ENCODE results near the gene AZU1.
"Not testable (repeated sequence)": the region's sequence is repeated elsewhere in the genome, so short reads cannot be mapped to it uniquely, and the experiment has no call there.

AZU1 gene

DNA sequence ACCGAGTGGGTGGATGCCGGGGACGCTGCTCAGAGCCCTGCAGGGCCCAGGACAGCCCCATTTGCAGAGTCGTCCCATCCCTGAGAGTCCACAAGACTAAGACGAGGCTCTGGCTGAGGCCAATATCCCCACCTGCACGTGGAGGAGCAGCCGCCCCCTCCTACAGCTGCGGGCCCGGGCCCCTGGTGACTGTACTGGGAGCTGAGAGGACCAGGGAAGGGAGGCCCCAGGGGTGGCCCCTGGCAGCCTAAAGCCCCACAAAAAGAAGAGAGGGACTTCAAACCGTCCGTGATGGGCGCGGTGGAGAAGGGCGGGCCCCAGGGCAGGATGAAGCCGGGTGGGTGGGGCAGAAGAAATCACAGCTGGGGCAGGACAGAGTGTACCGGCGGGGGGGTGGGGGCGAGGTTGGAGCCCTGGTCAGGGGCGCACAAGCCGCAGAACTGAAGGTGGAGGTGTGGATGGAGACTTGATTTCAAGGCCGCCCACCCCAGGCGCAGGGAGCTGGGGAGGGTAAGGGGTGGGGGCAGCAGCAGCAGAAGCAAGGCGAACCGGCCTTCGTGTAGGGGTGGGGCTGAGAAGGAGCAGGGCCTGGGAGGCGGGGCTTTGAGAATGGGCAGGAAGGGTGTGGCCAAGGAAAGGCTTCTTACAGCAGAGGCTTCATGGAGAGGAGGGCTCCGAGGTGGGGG is 44.8 kb downstream of the AZU1 start:
- DNase-seq (ENCODE audit: low spot score), result no peak

- no peak for DNase-seq (ENCODE audit: low spot score)
Observed at GRCh38 chr19:873084-873483, 45.4 kb downstream of the AZU1 start.

DNA sequence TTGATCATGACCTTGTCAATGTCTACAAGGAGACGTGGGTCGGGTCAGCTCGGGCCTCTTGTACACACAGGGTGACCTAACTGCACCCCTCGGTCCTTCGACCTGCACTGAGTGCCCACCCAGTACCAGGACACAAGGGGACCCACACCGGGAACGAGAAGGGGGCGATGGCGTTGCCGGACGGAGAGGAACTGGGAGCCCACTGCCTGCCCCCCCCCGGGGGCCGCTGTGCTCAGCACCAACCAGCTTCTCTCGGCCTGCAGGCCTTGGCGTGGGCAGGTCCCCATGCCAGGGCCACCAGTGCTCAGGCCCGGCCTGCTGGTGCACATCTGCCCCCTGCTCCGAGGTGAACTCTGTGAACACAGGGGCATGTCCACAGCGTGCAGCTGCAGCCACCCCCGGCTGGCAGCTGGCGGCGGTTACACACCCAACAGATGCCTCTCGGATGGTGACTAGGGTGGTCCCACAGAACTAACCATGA is 46.0 kb downstream of the AZU1 start:
- no peak for DNase-seq (ENCODE audit: low spot score)

- DNase-seq (ENCODE audit: low spot score), result no peak
Observed at GRCh38 chr19:875265-875879, 47.7 kb downstream of the AZU1 start.

DNA sequence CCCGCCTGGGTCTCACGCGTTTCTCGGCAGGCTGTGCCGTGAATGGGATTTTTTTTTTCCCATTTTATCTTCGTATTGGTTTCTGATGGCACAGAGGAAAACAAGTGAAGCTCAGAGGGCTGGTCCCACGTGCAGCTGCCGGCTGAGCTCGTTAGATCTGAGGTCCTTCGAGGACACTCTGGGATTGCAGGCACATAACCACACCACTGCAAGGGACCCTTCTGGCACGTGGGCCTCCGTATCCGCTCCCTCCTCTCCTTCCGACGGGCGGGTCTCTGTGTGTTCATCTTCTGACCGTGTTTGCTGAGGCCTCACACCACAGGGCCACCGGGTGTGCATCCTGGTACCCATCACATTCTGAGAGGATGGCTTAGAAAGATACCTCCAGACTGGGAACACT is 48.5 kb downstream of the AZU1 start:
- no peak for DNase-seq (ENCODE audit: low spot score)

- DNase-seq (ENCODE audit: low spot score), result no peak
Observed at GRCh38 chr19:876780-877314, 49.2 kb downstream of the AZU1 start.

DNA sequence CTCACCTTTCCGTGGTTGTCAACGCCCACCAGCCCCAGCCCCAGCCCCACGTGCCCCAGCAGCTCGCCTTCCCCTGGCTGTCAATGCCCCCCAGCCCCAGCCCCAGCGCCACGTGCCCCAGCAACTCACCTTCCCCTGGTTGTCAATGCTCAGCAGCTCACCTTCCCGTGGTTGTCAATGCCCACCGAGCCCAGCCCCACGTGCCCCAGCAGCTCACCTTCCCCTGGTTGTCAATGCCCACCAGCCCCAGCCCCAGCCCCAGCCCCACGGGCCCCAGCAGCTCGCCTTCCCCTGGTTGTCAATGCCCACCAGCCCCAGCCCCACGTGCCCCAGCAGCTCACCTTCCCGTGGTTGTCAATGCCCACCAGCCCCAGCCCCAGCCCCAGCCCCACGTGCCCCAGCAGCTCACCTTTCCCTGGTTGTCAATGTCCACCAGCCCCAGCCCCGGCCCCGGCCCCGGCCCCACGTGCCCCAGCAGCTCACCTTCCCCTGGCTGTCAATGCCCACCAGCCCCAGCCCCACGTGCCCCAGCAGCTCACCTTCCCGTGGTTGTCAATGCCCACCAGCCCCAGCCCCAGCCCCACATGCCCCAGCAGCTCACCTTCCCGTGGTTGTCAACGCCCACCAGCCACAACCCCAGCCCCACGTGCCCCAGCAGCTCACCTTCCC is 50.5 kb downstream of the AZU1 start:
- DNase-seq (ENCODE audit: low spot score), result not testable (repeated sequence)

DNA sequence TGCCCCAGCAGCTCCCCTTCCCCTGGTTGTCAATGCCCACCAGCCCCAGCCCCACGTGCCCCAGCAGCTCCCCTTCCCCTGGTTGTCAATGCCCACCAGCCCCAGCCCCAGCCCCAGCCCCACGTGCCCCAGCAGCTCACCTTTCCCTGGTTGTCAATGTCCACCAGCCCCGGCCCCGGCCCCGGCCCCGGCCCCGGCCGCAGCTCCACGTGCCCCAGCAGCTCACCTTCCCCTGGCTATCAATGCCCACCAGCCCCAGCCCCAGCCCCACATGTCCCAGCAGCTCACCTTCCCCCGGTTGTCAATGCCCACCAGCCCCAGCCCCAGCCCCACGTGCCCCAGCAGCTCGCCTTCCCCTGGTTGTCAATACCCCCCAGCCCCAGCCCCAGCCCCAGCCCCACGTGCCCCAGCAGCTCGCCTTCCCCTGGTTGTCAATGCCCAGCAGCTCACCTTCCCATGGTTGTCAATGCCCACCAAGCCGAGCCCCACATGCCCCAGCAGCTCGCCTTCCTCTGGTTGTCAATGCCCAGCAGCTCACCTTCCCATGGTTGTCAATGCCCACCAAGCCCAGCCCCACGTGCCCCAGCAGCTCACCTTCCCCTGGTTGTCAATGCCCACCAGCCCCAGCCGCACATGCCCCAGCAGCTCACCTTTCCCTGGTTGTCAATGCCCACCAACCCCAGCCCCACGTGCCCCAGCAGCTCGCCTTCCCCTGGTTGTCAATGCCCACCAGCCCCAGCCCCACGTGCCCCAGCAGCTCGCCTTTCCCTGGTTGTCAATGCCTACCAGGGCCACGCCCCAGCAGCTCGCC is 51.3 kb downstream of the AZU1 start:
- DNase-seq (ENCODE audit: low spot score), result not testable (repeated sequence)

GRCh38 chr19:879711-880438 is 52.2 kb downstream of the AZU1 start:
- no peak for DNase-seq (ENCODE audit: low spot score)
